DND-41 (cell line): ENCODE measurements around the gene SSTR1.

Source experiments
- ATAC-seq: fragments of 200-7000 bp; cut with Tn5 transposase; 3 replicates; pipeline ENCODE4 v1.9.1; 2021; ENCODE audit warnings: low read depth; ENCODE audit not compliant: insufficient read depth
- DNase-seq: peaks from one replicate; pipeline ENCODE4 v3.0.0-alpha.2; 2020
- H2AFZ ChIP-seq: 2 replicates; pipeline ENCODE4 v1.6.0; 2012; ENCODE audit warnings: low read depth, low read length
- H3K27ac ChIP-seq: 2 replicates; pipeline ENCODE4 v1.5.1; 2012; ENCODE audit warnings: low read length, inconsistent platforms
- H3K27me3 ChIP-seq: fragments of 200-600 bp; sonication (generic); 2 replicates; pipeline ENCODE4 v1.6.0; 2012; ENCODE audit warnings: low read length, mild to moderate bottlenecking, inconsistent platforms; ENCODE audit not compliant: insufficient read depth, poor library complexity
- H3K36me3 ChIP-seq: 2 replicates; pipeline ENCODE4 v1.5.1; 2012; ENCODE audit warnings: low read length, inconsistent platforms; ENCODE audit not compliant: insufficient read depth
- H3K4me1 ChIP-seq: 2 replicates; pipeline ENCODE4 v1.5.1; 2012; ENCODE audit warnings: mild to moderate bottlenecking, low read length; ENCODE audit not compliant: insufficient read depth
- H3K4me2 ChIP-seq: 2 replicates; pipeline ENCODE4 v1.6.0; 2012; ENCODE audit warnings: mild to moderate bottlenecking, moderate library complexity, low read length, inconsistent platforms; ENCODE audit not compliant: insufficient read depth
- H3K4me3 ChIP-seq, 2 experiments: fragments of 200-600 bp in 1 of 2; shearing (Covaris generic) in 1 of 2; 2 replicates each; pipeline ENCODE4 v1.5.1; 2012 to 2016; ENCODE audit warnings: inconsistent platforms in 2 of 2, low read length in 2 of 2, mild to moderate bottlenecking in 2 of 2, low read depth in 1 of 2, moderate library complexity in 1 of 2
- H3K79me2 ChIP-seq: 2 replicates; pipeline ENCODE4 v1.6.0; 2012; ENCODE audit warnings: low read length, inconsistent platforms; ENCODE audit not compliant: insufficient read depth
- H3K9ac ChIP-seq: 2 replicates; pipeline ENCODE4 v1.6.0; 2012; ENCODE audit warnings: low read depth, mild to moderate bottlenecking, inconsistent platforms, low read length, moderate library complexity
- H3K9me3 ChIP-seq: 2 replicates; pipeline ENCODE4 v1.5.1; 2012; ENCODE audit warnings: low read length, moderate library complexity, mild to moderate bottlenecking, inconsistent platforms; ENCODE audit not compliant: insufficient read depth, severe bottlenecking
- H4K20me1 ChIP-seq: 2 replicates; pipeline ENCODE4 v1.6.0; 2012; ENCODE audit warnings: low read length; ENCODE audit not compliant: insufficient read depth
- EZH2 ChIP-seq: IDR thresholded peaks from 3 replicates; pipeline ENCODE4 v1.6.1; 2012; ENCODE audit warnings: borderline replicate concordance, low read depth, mild to moderate bottlenecking, moderate library complexity, low read length, inconsistent platforms; ENCODE audit not compliant: severe bottlenecking
- TF ChIP-seq, protein P1 (sequence below): IDR thresholded peaks from 2 replicates; pipeline ENCODE4 v1.5.1; 2012; ENCODE audit warnings: borderline replicate concordance, low read length, moderate library complexity, mild to moderate bottlenecking; ENCODE audit not compliant: poor library complexity, severe bottlenecking; ENCODE audit errors: extremely low read depth

The SSTR1 gene

DNA sequence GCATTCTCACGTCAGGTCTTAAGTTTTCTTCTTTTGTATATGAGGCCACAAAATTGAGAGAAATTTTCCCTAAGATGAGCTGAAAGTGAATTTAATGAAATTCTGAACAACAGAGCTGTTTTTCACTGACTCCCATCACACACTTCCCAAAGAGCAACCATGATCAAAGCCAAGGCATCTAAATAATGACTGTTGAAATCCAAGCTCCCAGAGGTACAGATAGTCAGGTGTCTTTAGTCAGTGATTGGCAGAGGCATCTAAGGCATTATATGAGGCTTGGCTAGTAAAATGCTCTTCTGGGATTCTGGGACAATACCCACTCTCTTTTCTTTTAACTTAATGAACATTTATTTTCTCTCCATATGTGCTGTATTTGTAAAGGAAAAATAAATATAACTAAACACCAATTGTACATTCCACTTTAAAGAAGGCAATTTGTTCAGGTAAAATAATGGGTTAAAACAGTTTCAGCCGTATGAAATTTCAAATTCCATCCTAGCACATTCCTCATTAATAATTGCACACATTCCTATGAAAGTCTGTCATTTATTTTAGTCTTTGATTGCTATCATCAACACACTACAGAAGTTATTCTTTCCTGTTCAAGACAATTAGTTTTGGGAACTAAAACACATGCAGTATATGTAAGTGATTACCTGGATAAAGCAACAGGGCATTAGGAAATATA lies 871 bp upstream of the SSTR1 start:
- Histone ChIP-seq H3K4me2 (no peak overlapping the region), H3K9ac (no peak overlapping the region), H3K27me3 (no peaks in the 10 kb centered on the region), H3K79me2 (no peaks in the 10 kb centered on the region), H3K36me3 (no peaks in the 10 kb centered on the region), H2AFZ (no peak overlapping the region), H3K4me1 (no peaks in the 10 kb centered on the region), H3K9me3 (peaks cover 16% of the 10 kb centered on the region), H3K4me3 (no peak overlapping the region), H4K20me1 (no peaks in the 10 kb centered on the region), H3K27ac (no peak overlapping the region)
- DNase-seq (no peak), ATAC-seq (no peak)
- TF ChIP-seq, protein P1, sequence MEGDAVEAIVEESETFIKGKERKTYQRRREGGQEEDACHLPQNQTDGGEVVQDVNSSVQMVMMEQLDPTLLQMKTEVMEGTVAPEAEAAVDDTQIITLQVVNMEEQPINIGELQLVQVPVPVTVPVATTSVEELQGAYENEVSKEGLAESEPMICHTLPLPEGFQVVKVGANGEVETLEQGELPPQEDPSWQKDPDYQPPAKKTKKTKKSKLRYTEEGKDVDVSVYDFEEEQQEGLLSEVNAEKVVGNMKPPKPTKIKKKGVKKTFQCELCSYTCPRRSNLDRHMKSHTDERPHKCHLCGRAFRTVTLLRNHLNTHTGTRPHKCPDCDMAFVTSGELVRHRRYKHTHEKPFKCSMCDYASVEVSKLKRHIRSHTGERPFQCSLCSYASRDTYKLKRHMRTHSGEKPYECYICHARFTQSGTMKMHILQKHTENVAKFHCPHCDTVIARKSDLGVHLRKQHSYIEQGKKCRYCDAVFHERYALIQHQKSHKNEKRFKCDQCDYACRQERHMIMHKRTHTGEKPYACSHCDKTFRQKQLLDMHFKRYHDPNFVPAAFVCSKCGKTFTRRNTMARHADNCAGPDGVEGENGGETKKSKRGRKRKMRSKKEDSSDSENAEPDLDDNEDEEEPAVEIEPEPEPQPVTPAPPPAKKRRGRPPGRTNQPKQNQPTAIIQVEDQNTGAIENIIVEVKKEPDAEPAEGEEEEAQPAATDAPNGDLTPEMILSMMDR: no peak
- TF ChIP-seq EZH2: no peak

DNA sequence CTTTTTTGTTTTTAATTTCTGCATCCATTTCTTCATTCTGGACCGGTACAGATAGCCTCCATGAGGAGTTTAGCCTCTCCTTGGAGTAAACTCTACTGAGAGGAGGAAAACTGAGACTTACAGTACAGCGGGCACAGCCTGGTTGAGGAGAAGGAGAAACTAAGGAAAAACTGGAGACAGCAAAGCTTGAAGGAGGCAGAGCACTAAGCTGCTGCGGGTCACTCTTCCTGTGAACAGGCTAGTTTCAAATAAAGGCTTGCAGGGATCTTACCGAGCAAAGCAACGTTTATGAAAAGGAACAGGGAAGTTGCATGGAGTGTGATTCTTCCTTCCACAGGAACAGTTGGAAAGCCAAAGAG lies 348 bp upstream of the SSTR1 start:
- peaks cover 16% of the 10 kb centered on the region for H3K9me3 ChIP-seq

DNA sequence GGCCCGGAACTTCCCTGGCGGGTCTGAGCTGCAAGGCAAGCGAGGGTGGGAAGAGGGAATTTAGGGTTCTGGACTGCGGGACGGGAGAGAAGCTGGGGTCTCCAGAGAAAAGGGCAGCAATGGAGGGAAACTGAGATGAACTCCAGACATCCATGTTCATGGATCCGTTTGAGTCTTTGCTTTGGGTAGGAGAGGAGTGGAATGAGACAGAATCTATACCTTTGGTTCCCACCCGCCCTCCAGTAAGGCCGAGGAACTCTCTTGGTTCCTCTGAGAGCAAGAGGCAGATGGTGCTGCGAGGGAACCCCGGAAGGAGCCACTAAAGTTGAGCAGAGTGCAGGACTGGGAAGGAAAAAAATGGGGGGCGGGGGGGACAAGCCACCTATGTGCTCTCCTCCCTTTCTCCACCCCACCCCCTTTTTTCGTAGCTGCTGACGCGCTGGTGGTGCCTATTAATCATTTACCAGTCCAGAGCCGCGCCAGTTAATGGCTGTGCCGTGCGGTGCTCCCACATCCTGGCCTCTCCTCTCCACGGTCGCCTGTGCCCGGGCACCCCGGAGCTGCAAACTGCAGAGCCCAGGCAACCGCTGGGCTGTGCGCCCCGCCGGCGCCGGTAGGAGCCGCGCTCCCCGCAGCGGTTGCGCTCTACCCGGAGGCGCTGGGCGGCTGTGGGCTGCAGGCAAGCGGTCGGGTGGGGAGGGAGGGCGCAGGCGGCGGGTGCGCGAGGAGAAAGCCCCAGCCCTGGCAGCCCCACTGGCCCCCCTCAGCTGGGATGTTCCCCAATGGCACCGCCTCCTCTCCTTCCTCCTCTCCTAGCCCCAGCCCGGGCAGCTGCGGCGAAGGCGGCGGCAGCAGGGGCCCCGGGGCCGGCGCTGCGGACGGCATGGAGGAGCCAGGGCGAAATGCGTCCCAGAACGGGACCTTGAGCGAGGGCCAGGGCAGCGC lies 1.2 kb downstream of the SSTR1 start:
- Histone ChIP-seq H2AFZ (no peak overlapping the region), H4K20me1 (no peaks in the 10 kb centered on the region), H3K4me2 (no peak overlapping the region), H3K4me3 (no peak overlapping the region), H3K4me1 (no peaks in the 10 kb centered on the region), H3K27ac (no peak overlapping the region), H3K36me3 (no peaks in the 10 kb centered on the region), H3K9ac (no peak overlapping the region), H3K27me3 (no peaks in the 10 kb centered on the region), H3K79me2 (no peaks in the 10 kb centered on the region), H3K9me3 (peaks cover 16% of the 10 kb centered on the region)
- DNase-seq: no peak
- TF ChIP-seq, protein P1: no peak
- TF ChIP-seq EZH2: no peak
- no peak for ATAC-seq

More for the DNA sequence above, 348 bp upstream of the SSTR1 start:
- no peak for TF ChIP-seq EZH2
- TF ChIP-seq, protein P1: no peak
- ATAC-seq (no peak), DNase-seq (no peak)
- H3K36me3 ChIP-seq: no peaks in the 10 kb centered on the region
- H3K9ac ChIP-seq: no peak overlapping the region
- H4K20me1 ChIP-seq: no peaks in the 10 kb centered on the region
- H2AFZ ChIP-seq: no peak overlapping the region
- no peak overlapping the region for H3K27ac ChIP-seq
- H3K79me2 ChIP-seq: no peaks in the 10 kb centered on the region
- H3K27me3 ChIP-seq: no peaks in the 10 kb centered on the region
- H3K4me1 ChIP-seq: no peaks in the 10 kb centered on the region
- H3K4me3 ChIP-seq: no peak overlapping the region
- H3K4me2 ChIP-seq: no peak overlapping the region
